Stromal cell of bone marrow (primary cell): ENCODE results near the gene NOTCH1.

ENCODE experiments used
- DNase-seq: peaks from one replicate; pipeline ENCODE4 v3.0.0-alpha.2; 2012; ENCODE audit warnings: low read depth

Gene NOTCH1

GRCh38 chr9:136516191-136516654 is 29.6 kb downstream of the NOTCH1 start:
- no peak for DNase-seq

GRCh38 chr9:136515276-136515675 is 30.6 kb downstream of the NOTCH1 start:
- no peak for DNase-seq

GRCh38 chr9:136514022-136514714 is 31.7 kb downstream of the NOTCH1 start:
- no peak for DNase-seq

- DNase-seq = no peak
These were observed 32.7 kb downstream of the NOTCH1 start for GRCh38 chr9:136513191-136513590.

GRCh38 chr9:136512651-136513071 is 33.2 kb downstream of the NOTCH1 start:
- DNase-seq = no peak

GRCh38 chr9:136511670-136512592 is 33.9 kb downstream of the NOTCH1 start:
- DNase-seq = no peak

- no peak for DNase-seq
These were observed 34.6 kb downstream of the NOTCH1 start for GRCh38 chr9:136511144-136511669.

- no peak for DNase-seq
These were observed 35.3 kb downstream of the NOTCH1 start for GRCh38 chr9:136510561-136510960.

- DNase-seq = no peak
These were observed 36.3 kb downstream of the NOTCH1 start for GRCh38 chr9:136509549-136509948.

GRCh38 chr9:136508729-136509500 is 36.9 kb downstream of the NOTCH1 start:
- DNase-seq = no peak

GRCh38 chr9:136507992-136508375 is 37.9 kb downstream of the NOTCH1 start:
- no peak for DNase-seq

- DNase-seq = no peak
These were observed 38.4 kb downstream of the NOTCH1 start for GRCh38 chr9:136507221-136507991.

GRCh38 chr9:136506425-136506824 is 39.4 kb downstream of the NOTCH1 start:
- DNase-seq = no peak

- DNase-seq = no peak
These were observed 40.1 kb downstream of the NOTCH1 start for GRCh38 chr9:136505406-136506403.

- DNase-seq = no peak
These were observed 41.1 kb downstream of the NOTCH1 start for GRCh38 chr9:136504512-136505348.

- no peak for DNase-seq
These were observed 42.8 kb downstream of the NOTCH1 start for GRCh38 chr9:136502940-136503550.

- DNase-seq = no peak
These were observed 43.7 kb downstream of the NOTCH1 start for GRCh38 chr9:136502196-136502595.

- no peak for DNase-seq
These were observed 44.2 kb downstream of the NOTCH1 start for GRCh38 chr9:136501686-136502085.
